Heart left ventricle (tissue), 13 donors: ENCODE data around the gene WHRN.

ENCODE experiments used
- CTCF ChIP-seq, 12 donors: fragments of 200-600 bp; sonication (generic) in 4 of 12; IDR thresholded peaks; one replicate each; pipeline versions ENCODE4 v1.5.0 to v1.8.0; 2018 to 2022; ENCODE audit warnings: antibody characterized with exemption in 12 of 12, mild to moderate bottlenecking in 5 of 12
- POLR2A ChIP-seq, 2 donors: fragments of 450-650 bp; IDR thresholded peaks; one replicate each; pipeline ENCODE4 v1.6.1; 2017; ENCODE audit warnings: antibody characterized with exemption in 2 of 2, mild to moderate bottlenecking in 2 of 2, moderate library complexity in 2 of 2
- donor health status: ischemic (EF 13 %, LVEDD 7.1; RV severe dilation, severe dysfunction).
- donor health status: DM: no; HTN: yes; CAD: no.
- donor health status: DM: no; HTN: no; CAD: no.
- donor health status: ischemic (EF 25% LVEDD 6.9; RV normal size, moderate dysfunction).
- donor health status: ischemic (EF 25% LVEDD 5.7; RV mildly dilated, moderate dysfunction).
- donor health status: ischemic (EF 35%, LVEDD 5.7; RV mildly dilated, moderate dysfunction).
- donor health status: nonischemic (EF 11% LVEDD 7.7; RV severe dilation, severe dysfunction).
- donor health status: DM: yes; HTN: yes; CAD: no.
- donor health status: PGD.
- donor health status: ischemic (EF 29% LVEDD 5.4; RV normal size, mild dysfunction).
- donor health status: nonischemic (EF 23%, LVEDD 6.1; RV moderate dilation, normal function).

DNA sequence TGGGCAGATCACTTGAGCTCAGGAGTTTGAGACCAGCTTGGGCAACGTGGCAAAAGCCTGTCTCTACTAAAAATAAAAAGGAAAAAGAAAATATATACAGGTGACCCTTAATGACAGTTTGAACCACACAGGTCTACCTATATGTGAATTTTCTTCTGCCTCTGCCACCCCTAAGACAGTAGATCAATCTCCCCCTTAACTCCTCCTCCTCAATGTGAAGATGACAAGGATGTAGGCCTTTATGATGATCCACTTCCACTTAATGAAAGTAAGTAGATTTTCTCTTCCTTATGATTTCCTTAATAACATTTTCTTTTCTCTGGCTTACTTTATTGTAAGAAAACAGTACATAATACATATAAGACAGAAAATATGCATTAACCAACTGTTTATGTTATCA, 120.9 kb downstream of the WHRN start:
- TF ChIP-seq POLR2A (IDR thresholded peaks at IDR 0.05) (no peak), CTCF (IDR thresholded peaks at IDR 0.05) (no peak)
